Neural crest cell (in vitro differentiated cells): Measurements from ENCODE around the gene SLC6A11. TPM values are rescaled to one million over a fixed set of nuclear protein-coding genes. Genes with fewer than 3 reads are reported as not detected.

Source experiments
- DNase-seq: peaks from one replicate; pipeline ENCODE4 v3.0.0; 2021; ENCODE audit warnings: low read depth, mixed read lengths, low spot score
- H3K27ac Mint-ChIP-seq: one replicate; pipeline ENCODE4 v1.8.0; 2021; ENCODE audit warnings: mild to moderate bottlenecking, mixed read lengths; ENCODE audit not compliant: unreplicated experiment
- H3K27me3 Mint-ChIP-seq: 2 replicates; pipeline ENCODE4 v1.8.0; 2021; ENCODE audit warnings: low read depth, mild to moderate bottlenecking, mixed read lengths
- H3K36me3 Mint-ChIP-seq: 2 replicates; pipeline ENCODE4 v1.8.0; 2021; ENCODE audit warnings: low read depth, mild to moderate bottlenecking, mixed read lengths
- H3K4me1 Mint-ChIP-seq: 2 replicates; pipeline ENCODE4 v1.8.0; 2021; ENCODE audit warnings: mixed read lengths
- H3K4me3 Mint-ChIP-seq: one replicate; pipeline ENCODE4 v1.8.0; 2021; ENCODE audit warnings: mild to moderate bottlenecking, mixed read lengths
- H3K9me3 Mint-ChIP-seq: 2 replicates; pipeline ENCODE4 v1.8.0; 2021; ENCODE audit warnings: mixed read lengths
- long read RNA-seq: library from polyadenylated mRNA; unstranded; transcript quantifications from one replicate; pipeline ENCODE4 v2.0.0, GENCODE V29; 2020
- total RNA-seq: library from RNA; stranded (reverse); gene quantifications from 2 replicates; pipeline ENCODE4 v1.2.1, GENCODE V29; 2021
- TF ChIP-seq, protein P1 (sequence below): fragments of 200-600 bp; sonication (generic); conservative IDR thresholded peaks from 2 replicates; pipeline ENCODE4 v1.5.0; 2021; ENCODE audit warnings: antibody characterized with exemption, mild to moderate bottlenecking

SLC6A11 gene
- 2.1 and 2.6 TPM in 2 replicates for total RNA-seq
- long read RNA-seq: 0 reads

DNA sequence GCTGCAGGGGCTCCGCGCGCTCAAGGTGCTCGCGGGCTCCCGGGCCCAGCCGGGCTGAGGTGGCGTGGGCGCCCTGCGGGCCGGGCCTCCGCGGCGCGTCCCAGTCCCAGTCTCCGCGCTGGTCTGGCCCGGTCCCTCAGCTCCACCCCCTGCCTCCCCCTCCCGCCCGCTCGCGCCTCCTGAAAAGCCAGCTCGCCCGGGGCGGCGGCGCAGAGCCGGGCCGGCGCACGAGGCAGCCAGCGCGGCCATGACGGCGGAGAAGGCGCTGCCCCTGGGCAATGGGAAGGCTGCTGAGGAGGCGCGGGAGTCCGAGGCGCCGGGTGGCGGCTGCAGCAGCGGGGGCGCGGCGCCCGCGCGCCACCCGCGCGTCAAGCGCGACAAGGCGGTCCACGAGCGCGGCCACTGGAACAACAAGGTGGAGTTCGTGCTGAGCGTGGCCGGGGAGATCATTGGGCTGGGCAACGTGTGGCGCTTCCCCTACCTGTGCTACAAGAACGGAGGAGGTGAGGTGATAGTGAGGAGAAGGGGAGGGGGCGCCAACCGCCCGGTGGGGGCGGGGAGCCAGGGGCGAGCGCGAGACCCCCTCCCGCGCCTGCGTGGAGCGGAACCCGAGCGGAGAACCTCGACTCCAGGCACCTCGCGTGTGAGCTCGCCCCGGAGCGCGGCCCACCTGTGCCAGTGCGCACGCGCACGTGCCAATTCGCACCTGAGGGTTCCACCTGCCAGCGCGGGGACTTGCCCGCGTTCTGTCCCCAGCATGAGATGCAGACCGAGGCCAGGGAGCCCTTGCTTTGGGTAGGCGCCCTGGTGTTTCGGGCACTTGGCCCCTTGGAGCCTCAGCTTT is at the start of gene SLC6A11:
Gene SLC6A11 (plus strand): TSS at position 210 of the 844 bp plus-strand sequence. CDS start 38 bp downstream, at position 248.
- Mint-ChIP-seq H3K27me3 (peaks cover 77% of the 10 kb centered on the region), H3K36me3 (no peaks in the 10 kb centered on the region), H3K9me3 (no peaks in the 10 kb centered on the region), H3K4me1 (no peaks in the 10 kb centered on the region), H3K4me3 (peak within 1 kb of the TSS; percentile 79), H3K27ac (no peak within 1 kb of the TSS)
- TF ChIP-seq, protein P1, sequence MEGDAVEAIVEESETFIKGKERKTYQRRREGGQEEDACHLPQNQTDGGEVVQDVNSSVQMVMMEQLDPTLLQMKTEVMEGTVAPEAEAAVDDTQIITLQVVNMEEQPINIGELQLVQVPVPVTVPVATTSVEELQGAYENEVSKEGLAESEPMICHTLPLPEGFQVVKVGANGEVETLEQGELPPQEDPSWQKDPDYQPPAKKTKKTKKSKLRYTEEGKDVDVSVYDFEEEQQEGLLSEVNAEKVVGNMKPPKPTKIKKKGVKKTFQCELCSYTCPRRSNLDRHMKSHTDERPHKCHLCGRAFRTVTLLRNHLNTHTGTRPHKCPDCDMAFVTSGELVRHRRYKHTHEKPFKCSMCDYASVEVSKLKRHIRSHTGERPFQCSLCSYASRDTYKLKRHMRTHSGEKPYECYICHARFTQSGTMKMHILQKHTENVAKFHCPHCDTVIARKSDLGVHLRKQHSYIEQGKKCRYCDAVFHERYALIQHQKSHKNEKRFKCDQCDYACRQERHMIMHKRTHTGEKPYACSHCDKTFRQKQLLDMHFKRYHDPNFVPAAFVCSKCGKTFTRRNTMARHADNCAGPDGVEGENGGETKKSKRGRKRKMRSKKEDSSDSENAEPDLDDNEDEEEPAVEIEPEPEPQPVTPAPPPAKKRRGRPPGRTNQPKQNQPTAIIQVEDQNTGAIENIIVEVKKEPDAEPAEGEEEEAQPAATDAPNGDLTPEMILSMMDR: no peak
- peak; percentile 36 for DNase-seq

DNA sequence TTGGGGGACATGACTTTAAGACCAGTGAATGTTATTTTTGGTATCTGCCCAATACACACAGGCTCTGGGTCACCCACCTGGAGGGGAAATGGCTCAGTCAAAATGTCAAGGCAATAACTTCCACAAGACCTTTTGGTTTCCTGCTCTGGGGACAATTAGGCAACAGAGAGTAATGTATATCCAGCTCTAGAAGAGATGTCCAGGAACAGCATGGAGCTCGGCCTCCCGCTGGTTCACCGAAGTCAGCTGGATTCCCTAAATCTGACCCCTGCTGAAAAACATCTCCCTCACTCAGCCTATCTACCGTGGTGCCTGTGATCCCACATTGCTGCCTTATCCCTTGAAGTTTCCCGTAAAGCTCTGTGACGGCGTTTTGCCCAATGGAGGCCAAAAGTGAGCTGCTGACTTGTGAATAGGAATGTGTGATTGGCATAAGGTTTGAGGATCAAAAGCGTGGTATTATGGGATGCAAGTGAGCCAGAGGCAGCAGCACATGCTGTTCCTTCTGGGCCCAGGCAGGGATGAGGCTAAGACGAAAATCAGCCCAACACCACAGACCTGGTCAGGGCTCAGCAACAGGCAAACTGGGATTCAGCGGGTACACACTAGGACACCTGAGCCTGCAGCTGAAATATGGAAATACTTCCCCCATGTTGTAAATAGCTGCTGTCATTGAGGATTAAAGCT is 47.2 kb upstream of the SLC6A11 start:
- Mint-ChIP-seq H3K36me3 (no peaks in the 10 kb centered on the region), H3K27me3 (peaks cover 21% of the 10 kb centered on the region), H3K4me3 (no peak overlapping the region), H3K9me3 (no peaks in the 10 kb centered on the region), H3K27ac (no peak overlapping the region), H3K4me1 (peaks cover 4% of the 10 kb centered on the region)
- DNase-seq: no peak
- TF ChIP-seq, protein P1: no peak

DNA sequence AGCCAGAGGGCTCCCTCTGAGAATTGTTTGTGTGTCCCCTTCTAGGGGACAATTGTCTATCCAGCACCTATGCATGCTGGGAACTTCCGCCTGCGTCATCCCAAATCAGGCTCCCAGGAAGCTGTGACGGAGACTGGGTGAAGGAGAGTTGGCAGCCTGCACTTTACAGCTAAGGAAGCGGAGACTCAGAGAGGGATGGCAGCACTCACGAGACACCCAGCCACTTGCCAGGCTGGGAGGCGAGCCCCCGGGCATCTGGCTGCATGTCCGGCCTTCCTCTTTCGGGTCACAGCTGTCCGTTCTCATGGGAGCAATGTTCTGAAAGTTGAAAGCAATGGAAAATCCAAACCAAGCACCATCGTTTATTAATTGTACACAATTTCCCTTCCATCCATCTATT is 45.5 kb upstream of the SLC6A11 start:
- Mint-ChIP-seq H3K36me3 (no peaks in the 10 kb centered on the region), H3K27ac (no peak overlapping the region), H3K27me3 (peaks cover 36% of the 10 kb centered on the region), H3K4me1 (no peaks in the 10 kb centered on the region), H3K9me3 (no peaks in the 10 kb centered on the region), H3K4me3 (no peak overlapping the region)
- TF ChIP-seq, protein P1: no peak
- no peak for DNase-seq

DNA sequence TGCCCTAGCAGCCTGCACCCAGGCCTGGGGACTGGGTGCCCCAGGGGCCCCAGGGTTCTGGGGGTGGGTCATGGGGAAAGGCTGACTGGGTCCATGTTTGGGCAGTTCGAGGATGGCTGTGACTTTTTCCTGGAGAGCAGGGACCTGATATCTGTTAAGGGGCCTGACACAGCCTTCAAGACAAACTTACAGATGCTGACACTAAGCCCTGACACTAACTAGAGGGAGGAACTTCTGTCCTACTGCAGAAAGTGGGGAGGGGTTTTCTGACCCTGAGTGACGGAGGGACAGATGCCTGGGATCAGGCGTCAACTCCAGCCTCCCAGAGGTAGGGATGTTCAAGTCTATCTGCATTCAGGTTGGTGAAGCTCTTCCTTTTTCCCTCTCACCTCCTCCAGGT is 45.0 kb upstream of the SLC6A11 start:
- Mint-ChIP-seq H3K4me1 (no peaks in the 10 kb centered on the region), H3K27me3 (peaks cover 40% of the 10 kb centered on the region), H3K36me3 (no peaks in the 10 kb centered on the region), H3K4me3 (no peak overlapping the region), H3K9me3 (no peaks in the 10 kb centered on the region), H3K27ac (no peak overlapping the region)
- no peak for DNase-seq
- TF ChIP-seq, protein P1: no peak

DNA sequence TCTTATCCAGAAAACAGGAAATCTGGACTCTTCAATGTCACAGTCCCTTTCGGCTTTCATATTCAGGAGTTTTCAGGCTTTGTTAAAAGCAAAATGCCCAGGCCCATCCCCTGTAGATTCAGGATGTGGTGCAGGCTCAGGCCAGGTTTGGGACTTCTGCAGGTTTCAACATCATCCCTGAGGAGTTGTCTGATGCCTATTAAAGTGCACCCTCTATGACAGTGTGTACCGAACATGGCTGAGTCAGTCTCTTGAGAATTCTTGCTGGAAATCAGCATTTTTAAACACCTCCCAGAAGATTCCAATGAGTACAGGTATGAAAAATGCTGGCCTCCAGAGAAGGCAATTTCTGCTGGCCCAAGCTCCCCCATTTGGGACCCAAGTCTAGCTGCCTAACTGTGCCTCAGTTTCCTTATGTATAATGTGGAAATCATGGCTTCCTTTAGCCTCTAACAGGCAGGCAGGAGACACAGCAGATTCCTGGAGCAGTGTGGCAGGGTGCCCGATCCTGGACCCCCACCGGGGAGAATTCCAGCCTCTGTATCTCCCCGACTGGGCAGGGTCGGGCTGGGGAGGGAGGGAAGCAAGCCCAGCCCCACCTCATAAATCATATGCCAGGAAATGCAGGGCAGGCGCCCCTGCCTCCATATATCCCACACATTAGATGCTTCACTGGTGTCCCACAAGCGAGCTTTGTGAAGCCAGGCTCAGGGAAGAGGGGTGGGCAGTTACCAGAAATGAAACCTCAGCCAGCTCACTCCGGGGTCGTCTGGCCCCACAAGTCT is 44.4 kb upstream of the SLC6A11 start:
- Mint-ChIP-seq H3K9me3 (no peaks in the 10 kb centered on the region), H3K27me3 (peaks cover 45% of the 10 kb centered on the region), H3K36me3 (no peaks in the 10 kb centered on the region), H3K4me3 (no peak overlapping the region), H3K27ac (no peak overlapping the region), H3K4me1 (no peaks in the 10 kb centered on the region)
- no peak for DNase-seq
- TF ChIP-seq, protein P1: no peak
